Neural cell (in vitro differentiated cells): ENCODE results near the gene HS6ST1. TPM values are rescaled to one million over a fixed set of nuclear protein-coding genes. Genes with fewer than 3 reads are reported as not detected.

Experiments used
- H2AFZ ChIP-seq: fragments of 200-600, 300-800 bp; sonication (generic), shearing (Covaris generic); 2 replicates; pipeline ENCODE4 v1.6.0; 2014; ENCODE audit warnings: low read depth, mild to moderate bottlenecking, antibody characterized with exemption, low read length, moderate library complexity
- H3F3A ChIP-seq: fragments of 200-600 bp; shearing (Covaris generic); 2 replicates; pipeline ENCODE4 v1.6.1; 2016; ENCODE audit warnings: mild to moderate bottlenecking, moderate library complexity, mixed read lengths, antibody characterized with exemption, low read length; ENCODE audit not compliant: insufficient read depth, poor library complexity, severe bottlenecking
- H3K27ac ChIP-seq: fragments of 200-600, 300-800 bp; sonication (generic), shearing (Covaris generic); 2 replicates; pipeline ENCODE4 v1.5.1; 2014; ENCODE audit warnings: mild to moderate bottlenecking, low read length, moderate library complexity
- H3K27me3 ChIP-seq: fragments of 300-800, 200-600 bp; sonication (generic), shearing (Covaris generic); 2 replicates; pipeline ENCODE4 v1.6.0; 2014; ENCODE audit warnings: mild to moderate bottlenecking, low read depth, low read length, moderate library complexity; ENCODE audit not compliant: insufficient read depth
- H3K36me3 ChIP-seq: fragments of 300-800, 200-600 bp; sonication (generic), shearing (Covaris generic); 2 replicates; pipeline ENCODE4 v1.5.1; 2014; ENCODE audit warnings: mild to moderate bottlenecking, antibody characterized with exemption, low read length, moderate library complexity; ENCODE audit not compliant: insufficient read depth
- H3K4me2 ChIP-seq: fragments of 300-800, 200-600 bp; sonication (generic), shearing (Covaris generic); 2 replicates; pipeline ENCODE4 v1.6.0; 2014; ENCODE audit warnings: mild to moderate bottlenecking, low read length
- H3K4me3 ChIP-seq: fragments of 300-800, 200-600 bp; sonication (generic), shearing (Covaris generic); 2 replicates; pipeline ENCODE4 v1.5.1; 2014; ENCODE audit warnings: mild to moderate bottlenecking, low read length, moderate library complexity
- H3K79me2 ChIP-seq: fragments of 200-600 bp; shearing (Covaris generic); replicated peaks from 2 replicates; pipeline ENCODE4 v1.6.0; 2014; ENCODE audit warnings: mild to moderate bottlenecking, low read length, moderate library complexity; ENCODE audit not compliant: insufficient read depth
- H3K9ac ChIP-seq: fragments of 300-800, 200-600 bp; sonication (generic), shearing (Covaris generic); 2 replicates; pipeline ENCODE4 v1.6.1; 2016; ENCODE audit warnings: mild to moderate bottlenecking, low read length, mixed read lengths
- H3K9me2 ChIP-seq: fragments of 200-600 bp; shearing (Covaris generic); 2 replicates; pipeline ENCODE4 v1.6.1; 2016; ENCODE audit warnings: mild to moderate bottlenecking, low read length, mixed read lengths; ENCODE audit not compliant: insufficient read depth
- H3K9me3 ChIP-seq: fragments of 200-600, 300-800 bp; sonication (generic), shearing (Covaris generic); 2 replicates; pipeline ENCODE4 v1.6.1; 2016; ENCODE audit warnings: mild to moderate bottlenecking, mixed run types, low read length, moderate library complexity, mixed read lengths
- H4K20me1 ChIP-seq: fragments of 200-600 bp; shearing (Covaris generic); 2 replicates; pipeline ENCODE4 v1.6.1; 2016; ENCODE audit warnings: mild to moderate bottlenecking, mixed run types; ENCODE audit not compliant: insufficient read depth
- EP300 ChIP-seq: fragments of 450-650 bp; conservative IDR thresholded peaks from 2 replicates; pipeline ENCODE4 v1.6.1; 2014; ENCODE audit warnings: antibody characterized with exemption, mild to moderate bottlenecking, moderate library complexity; ENCODE audit not compliant: poor library complexity, severe bottlenecking
- EZH2 ChIP-seq: fragments of 200-600, 300-800 bp; shearing (Covaris generic), sonication (generic); IDR thresholded peaks from 2 replicates; pipeline ENCODE4 v1.6.1; 2014; ENCODE audit warnings: antibody characterized with exemption, low read length, borderline replicate concordance, mild to moderate bottlenecking; ENCODE audit not compliant: insufficient read depth, poor library complexity, severe bottlenecking
- MXI1 ChIP-seq: fragments of 450-650 bp; conservative IDR thresholded peaks from 2 replicates; pipeline ENCODE4 v1.6.1; 2014; ENCODE audit warnings: antibody characterized with exemption, mild to moderate bottlenecking; ENCODE audit not compliant: poor library complexity, severe bottlenecking
- POLR2AphosphoS5 ChIP-seq: IDR thresholded peaks from 2 replicates; pipeline ENCODE4 v1.6.1; 2012
- RAD21 ChIP-seq: fragments of 450-650 bp; conservative IDR thresholded peaks from 2 replicates; pipeline ENCODE4 v1.6.1; 2014; ENCODE audit warnings: antibody characterized with exemption, mild to moderate bottlenecking, moderate library complexity
- SMC3 ChIP-seq: fragments of 450-650 bp; conservative IDR thresholded peaks from 2 replicates; pipeline ENCODE4 v1.6.1; 2014; ENCODE audit warnings: antibody characterized with exemption, mild to moderate bottlenecking, moderate library complexity; ENCODE audit not compliant: poor library complexity
- TAF1 ChIP-seq: IDR thresholded peaks from 2 replicates; pipeline ENCODE4 v1.6.1; 2012; ENCODE audit warnings: low read depth
- polyA plus RNA-seq: library from polyadenylated mRNA; depleted of rRNA; stranded (reverse); fragments of >200 nt; gene quantifications from 2 replicates; pipeline ENCODE4 v1.2.3, GENCODE V29; 2014
- TF ChIP-seq, protein P1 (sequence below): fragments of 450-650 bp; IDR thresholded peaks from 2 replicates; pipeline ENCODE4 v1.5.1; 2014; ENCODE audit warnings: antibody characterized with exemption, mild to moderate bottlenecking, moderate library complexity; ENCODE audit not compliant: poor library complexity, severe bottlenecking
- TF ChIP-seq, protein P2 (sequence below): IDR thresholded peaks from 2 replicates; pipeline ENCODE4 v1.6.1; 2012; ENCODE audit warnings: borderline replicate concordance

HS6ST1 gene
- polyA plus RNA-seq, 1 donor from 2014 or later = 44.1 TPM

DNA sequence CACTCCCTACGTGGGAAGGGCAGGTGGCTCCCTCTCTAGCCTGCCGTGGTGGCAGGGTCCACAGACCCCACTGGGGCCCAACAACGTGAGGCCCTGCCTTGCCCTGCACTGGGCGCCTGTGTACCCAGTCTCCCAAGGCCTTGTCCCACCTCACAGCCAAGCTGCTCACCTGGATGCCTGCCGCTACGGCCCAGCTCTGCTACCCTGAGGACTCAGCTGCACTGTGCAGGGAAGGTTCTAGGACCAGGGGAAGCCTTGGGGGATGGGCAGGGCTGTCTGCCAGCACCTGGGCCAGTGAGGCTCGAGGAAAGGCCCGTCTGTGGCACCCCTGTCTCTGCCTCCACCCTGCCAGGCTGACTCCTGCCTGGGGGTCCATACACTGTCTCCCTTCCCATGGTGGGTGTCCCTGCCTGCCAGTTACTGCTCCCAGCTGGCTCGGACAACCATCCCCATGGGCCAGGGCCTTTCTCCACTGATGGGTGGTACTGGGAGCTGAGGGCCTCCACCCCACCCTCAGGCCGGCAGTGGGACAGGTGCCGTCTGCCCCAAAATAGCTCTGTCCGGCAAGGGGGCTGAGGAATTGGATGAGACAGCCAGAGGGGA, 33.2 kb downstream of the HS6ST1 start:
- Histone ChIP-seq H3K9ac (no peak overlapping the region), H4K20me1 (no peaks in the 10 kb centered on the region), H3K27ac (no peak overlapping the region)

DNA sequence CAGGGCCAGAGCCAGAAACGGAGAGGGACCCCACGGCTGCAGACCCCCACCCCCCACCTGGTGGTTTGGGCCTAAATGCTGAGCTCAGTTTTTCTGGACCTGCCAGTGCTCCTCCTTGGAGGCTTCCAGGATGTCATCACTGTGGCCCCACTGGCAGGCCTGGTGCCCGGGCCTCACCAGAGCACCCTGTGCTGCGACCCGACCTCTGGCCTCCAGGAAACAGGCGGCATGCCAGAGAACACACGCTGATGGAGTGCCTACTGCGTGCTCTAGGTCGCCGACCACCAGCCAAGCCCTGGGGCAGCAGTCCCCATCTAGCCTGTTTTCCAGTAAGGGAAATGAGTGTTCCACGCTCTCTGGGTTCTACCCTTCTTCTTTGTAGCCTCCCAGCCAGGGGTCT, 33.8 kb downstream of the HS6ST1 start:
- no peak overlapping the region for H3K9ac ChIP-seq
- no peaks in the 10 kb centered on the region for H4K20me1 ChIP-seq
- no peak overlapping the region for H3K27ac ChIP-seq
- no peaks in the 10 kb centered on the region for H3F3A ChIP-seq
- no peaks in the 10 kb centered on the region for H3K9me3 ChIP-seq
- no peak overlapping the region for H3K4me2 ChIP-seq
- H3K4me3 ChIP-seq = no peak overlapping the region
- TF ChIP-seq MXI1 = no peak
- no peaks in the 10 kb centered on the region for H3K27me3 ChIP-seq
- no peak overlapping the region for H2AFZ ChIP-seq
- no peaks in the 10 kb centered on the region for H3K79me2 ChIP-seq
- H3K36me3 ChIP-seq = no peaks in the 10 kb centered on the region
- H3K9me2 ChIP-seq = no peaks in the 10 kb centered on the region

More for the DNA sequence above, 33.2 kb downstream of the HS6ST1 start:
- Histone ChIP-seq H3K9me2 (no peaks in the 10 kb centered on the region), H3K9me3 (no peaks in the 10 kb centered on the region), H2AFZ (no peak overlapping the region), H3K4me3 (no peak overlapping the region), H3K4me2 (no peak overlapping the region), H3K79me2 (peaks cover 3% of the 10 kb centered on the region), H3F3A (no peaks in the 10 kb centered on the region), H3K27me3 (no peaks in the 10 kb centered on the region), H3K36me3 (no peaks in the 10 kb centered on the region)
- TF ChIP-seq MXI1 (no peak), EP300 (no peak), RAD21 (no peak), POLR2AphosphoS5 (no peak), SMC3 (no peak), EZH2 (no peak), TAF1 (no peak)
- TF ChIP-seq, protein P1, sequence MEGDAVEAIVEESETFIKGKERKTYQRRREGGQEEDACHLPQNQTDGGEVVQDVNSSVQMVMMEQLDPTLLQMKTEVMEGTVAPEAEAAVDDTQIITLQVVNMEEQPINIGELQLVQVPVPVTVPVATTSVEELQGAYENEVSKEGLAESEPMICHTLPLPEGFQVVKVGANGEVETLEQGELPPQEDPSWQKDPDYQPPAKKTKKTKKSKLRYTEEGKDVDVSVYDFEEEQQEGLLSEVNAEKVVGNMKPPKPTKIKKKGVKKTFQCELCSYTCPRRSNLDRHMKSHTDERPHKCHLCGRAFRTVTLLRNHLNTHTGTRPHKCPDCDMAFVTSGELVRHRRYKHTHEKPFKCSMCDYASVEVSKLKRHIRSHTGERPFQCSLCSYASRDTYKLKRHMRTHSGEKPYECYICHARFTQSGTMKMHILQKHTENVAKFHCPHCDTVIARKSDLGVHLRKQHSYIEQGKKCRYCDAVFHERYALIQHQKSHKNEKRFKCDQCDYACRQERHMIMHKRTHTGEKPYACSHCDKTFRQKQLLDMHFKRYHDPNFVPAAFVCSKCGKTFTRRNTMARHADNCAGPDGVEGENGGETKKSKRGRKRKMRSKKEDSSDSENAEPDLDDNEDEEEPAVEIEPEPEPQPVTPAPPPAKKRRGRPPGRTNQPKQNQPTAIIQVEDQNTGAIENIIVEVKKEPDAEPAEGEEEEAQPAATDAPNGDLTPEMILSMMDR = no peak
- TF ChIP-seq, protein P2, sequence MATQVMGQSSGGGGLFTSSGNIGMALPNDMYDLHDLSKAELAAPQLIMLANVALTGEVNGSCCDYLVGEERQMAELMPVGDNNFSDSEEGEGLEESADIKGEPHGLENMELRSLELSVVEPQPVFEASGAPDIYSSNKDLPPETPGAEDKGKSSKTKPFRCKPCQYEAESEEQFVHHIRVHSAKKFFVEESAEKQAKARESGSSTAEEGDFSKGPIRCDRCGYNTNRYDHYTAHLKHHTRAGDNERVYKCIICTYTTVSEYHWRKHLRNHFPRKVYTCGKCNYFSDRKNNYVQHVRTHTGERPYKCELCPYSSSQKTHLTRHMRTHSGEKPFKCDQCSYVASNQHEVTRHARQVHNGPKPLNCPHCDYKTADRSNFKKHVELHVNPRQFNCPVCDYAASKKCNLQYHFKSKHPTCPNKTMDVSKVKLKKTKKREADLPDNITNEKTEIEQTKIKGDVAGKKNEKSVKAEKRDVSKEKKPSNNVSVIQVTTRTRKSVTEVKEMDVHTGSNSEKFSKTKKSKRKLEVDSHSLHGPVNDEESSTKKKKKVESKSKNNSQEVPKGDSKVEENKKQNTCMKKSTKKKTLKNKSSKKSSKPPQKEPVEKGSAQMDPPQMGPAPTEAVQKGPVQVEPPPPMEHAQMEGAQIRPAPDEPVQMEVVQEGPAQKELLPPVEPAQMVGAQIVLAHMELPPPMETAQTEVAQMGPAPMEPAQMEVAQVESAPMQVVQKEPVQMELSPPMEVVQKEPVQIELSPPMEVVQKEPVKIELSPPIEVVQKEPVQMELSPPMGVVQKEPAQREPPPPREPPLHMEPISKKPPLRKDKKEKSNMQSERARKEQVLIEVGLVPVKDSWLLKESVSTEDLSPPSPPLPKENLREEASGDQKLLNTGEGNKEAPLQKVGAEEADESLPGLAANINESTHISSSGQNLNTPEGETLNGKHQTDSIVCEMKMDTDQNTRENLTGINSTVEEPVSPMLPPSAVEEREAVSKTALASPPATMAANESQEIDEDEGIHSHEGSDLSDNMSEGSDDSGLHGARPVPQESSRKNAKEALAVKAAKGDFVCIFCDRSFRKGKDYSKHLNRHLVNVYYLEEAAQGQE = no peak
